Muscle of leg (tissue), 11 donors: ENCODE results near the gene OVAAL. TPM values are rescaled to one million over a fixed set of nuclear protein-coding genes. Genes with fewer than 3 reads are reported as not detected.

Experiments
- DNase-seq: peaks from one replicate; pipeline ENCODE4 v3.0.0; 2013
- H3K27ac ChIP-seq: one replicate; pipeline ENCODE4 v1.5.1; 2013; ENCODE audit warnings: mild to moderate bottlenecking, low read length, control low read depth
- H3K27me3 ChIP-seq: one replicate; pipeline ENCODE4 v1.6.1; 2013; ENCODE audit warnings: low read length; ENCODE audit not compliant: control insufficient read depth, insufficient read depth
- H3K36me3 ChIP-seq: one replicate; pipeline ENCODE4 v1.6.1; 2013; ENCODE audit warnings: low read length; ENCODE audit not compliant: control insufficient read depth, insufficient read depth
- H3K4me1 ChIP-seq: one replicate; pipeline ENCODE4 v1.6.1; 2013; ENCODE audit warnings: low read length; ENCODE audit not compliant: control insufficient read depth, insufficient read depth
- H3K4me3 ChIP-seq: one replicate; pipeline ENCODE4 v1.5.1; 2013; ENCODE audit warnings: low read length, control low read depth
- H3K9me3 ChIP-seq: replicated peaks from 2 replicates; pipeline ENCODE4 v1.6.1; 2013; ENCODE audit warnings: low read depth, low read length; ENCODE audit not compliant: control insufficient read depth
- WGBS: methylation state at CpG from one replicate; pipeline ENCODE4 v1.1.5; 2013; ENCODE audit warnings: missing lambda C conversion rate; ENCODE audit not compliant: insufficient coverage; 5-methylcytosine and 5-hydroxymethylcytosine counted together
- polyA plus RNA-seq, 8 donors: library from polyadenylated mRNA; unstranded; fragments of 120-200 nt; gene quantifications; one replicate each; pipeline versions ENCODE4 v1.2.1 to v1.2.3, GENCODE V29; 2013; ENCODE audit warnings: inconsistent platforms in 1 of 8, low replicate concordance in 1 of 8; ENCODE audit not compliant: insufficient read length in 8 of 8, insufficient read depth in 1 of 8
- total RNA-seq: library from RNA; stranded (reverse); fragments of 120-200 nt; gene quantifications from one replicate; pipeline ENCODE4 v1.2.4, GENCODE V29; 2013

Gene OVAAL
- total and polyA plus RNA-seq, 9 donors = not detected

- 45% methylated on average over 2 of the region's 6 CpGs for WGBS
- Histone ChIP-seq H3K36me3 (no peaks in the 10 kb centered on the region), H3K27me3 (no peaks in the 10 kb centered on the region), H3K4me1 (no peaks in the 10 kb centered on the region), H3K4me3 (no peak overlapping the region), H3K9me3 (no peaks in the 10 kb centered on the region), H3K27ac (no peak overlapping the region)
- DNase-seq = no peak
These were observed 44.6 kb downstream of the OVAAL start for GRCh38 chr1:180603223-180603849.

GRCh38 chr1:180603850-180604226 is 45.1 kb downstream of the OVAAL start:
- DNase-seq = no peak
- no peaks in the 10 kb centered on the region for H3K27me3 ChIP-seq

GRCh38 chr1:180606155-180606554 is 47.4 kb downstream of the OVAAL start:
- Histone ChIP-seq H3K9me3 (no peaks in the 10 kb centered on the region), H3K27me3 (no peaks in the 10 kb centered on the region), H3K36me3 (no peaks in the 10 kb centered on the region), H3K4me1 (no peaks in the 10 kb centered on the region), H3K4me3 (no peak overlapping the region), H3K27ac (no peak overlapping the region)
- no peak for DNase-seq
- WGBS = 17% methylated on average over 1 of the region's 2 CpGs

More at GRCh38 chr1:180603850-180604226, 45.1 kb downstream of the OVAAL start:
- 70% methylated on average over 1 of the region's 2 CpGs for WGBS
- H3K4me1 ChIP-seq = no peaks in the 10 kb centered on the region
- no peaks in the 10 kb centered on the region for H3K9me3 ChIP-seq
- no peak overlapping the region for H3K4me3 ChIP-seq
- no peaks in the 10 kb centered on the region for H3K36me3 ChIP-seq
- no peak overlapping the region for H3K27ac ChIP-seq

- Histone ChIP-seq H3K27ac (no peak overlapping the region), H3K4me1 (no peaks in the 10 kb centered on the region), H3K36me3 (no peaks in the 10 kb centered on the region), H3K4me3 (no peak overlapping the region), H3K27me3 (no peaks in the 10 kb centered on the region), H3K9me3 (no peaks in the 10 kb centered on the region)
- WGBS = 80% methylated on average over 2 of the region's 7 CpGs
- no peak for DNase-seq
These were observed 51.1 kb downstream of the OVAAL start for GRCh38 chr1:180609643-180610555.

- H3K4me1 ChIP-seq = no peaks in the 10 kb centered on the region
- H3K4me3 ChIP-seq = no peak overlapping the region
- H3K9me3 ChIP-seq = no peaks in the 10 kb centered on the region
- DNase-seq = no peak
- no peaks in the 10 kb centered on the region for H3K36me3 ChIP-seq
- H3K27ac ChIP-seq = no peak overlapping the region
- no peaks in the 10 kb centered on the region for H3K27me3 ChIP-seq
- WGBS = 54% methylated on average over 2 of the region's 3 CpGs
These were observed 51.8 kb downstream of the OVAAL start for GRCh38 chr1:180610556-180611015.

GRCh38 chr1:180611016-180611930 is 52.5 kb downstream of the OVAAL start:
- Histone ChIP-seq H3K36me3 (no peaks in the 10 kb centered on the region), H3K4me3 (no peak overlapping the region), H3K27ac (no peak overlapping the region), H3K4me1 (no peaks in the 10 kb centered on the region), H3K9me3 (no peaks in the 10 kb centered on the region), H3K27me3 (no peaks in the 10 kb centered on the region)
- peak; percentile 48 for DNase-seq
- WGBS = 70% methylated on average over 2 of the region's 9 CpGs

- Histone ChIP-seq H3K4me1 (no peaks in the 10 kb centered on the region), H3K27me3 (no peaks in the 10 kb centered on the region), H3K36me3 (no peaks in the 10 kb centered on the region), H3K4me3 (no peak overlapping the region), H3K27ac (no peak overlapping the region), H3K9me3 (no peaks in the 10 kb centered on the region)
- no CpG with 5 or more reads among the region's 1 CpG for WGBS
- DNase-seq = no peak
These were observed 53.9 kb downstream of the OVAAL start for GRCh38 chr1:180612632-180613031.

- Histone ChIP-seq H3K27me3 (no peaks in the 10 kb centered on the region), H3K27ac (no peak overlapping the region), H3K9me3 (no peaks in the 10 kb centered on the region), H3K36me3 (no peaks in the 10 kb centered on the region), H3K4me1 (no peaks in the 10 kb centered on the region), H3K4me3 (no peak overlapping the region)
- WGBS = 22% methylated on average over 4 of the region's 5 CpGs
- DNase-seq = no peak
These were observed 56.0 kb downstream of the OVAAL start for GRCh38 chr1:180614730-180615129.

GRCh38 chr1:180615493-180616290 is 56.9 kb downstream of the OVAAL start:
- WGBS = 96% methylated on average over 3 of the region's 8 CpGs
- Histone ChIP-seq H3K27me3 (no peaks in the 10 kb centered on the region), H3K9me3 (no peaks in the 10 kb centered on the region), H3K36me3 (no peaks in the 10 kb centered on the region), H3K4me1 (peaks cover 1% of the 10 kb centered on the region), H3K4me3 (no peak overlapping the region), H3K27ac (no peak overlapping the region)
- no peak for DNase-seq
